Gastrocnemius medialis (tissue), 4 donors: ENCODE results near the gene MYL6B. TPM values are rescaled to one million over a fixed set of nuclear protein-coding genes. Genes with fewer than 3 reads are reported as not detected.

Source experiments
- ATAC-seq, 2 donors: fragments of 150-250 bp; one replicate each; pipeline ENCODE4 v1.9.1; 2016
- DNase-seq, 2 donors: peaks; one replicate each; pipeline ENCODE4 v3.0.0-alpha.2; 2019
- H3K27ac ChIP-seq, 4 donors: fragments of 200-600 bp; sonication (generic); 1 replicate in 1 of 4; 2 replicates in 3 of 4; pipeline ENCODE4 v1.5.1; 2016 to 2018; ENCODE audit warnings: mild to moderate bottlenecking in 2 of 4, moderate library complexity in 1 of 4
- H3K27me3 ChIP-seq, 3 donors: fragments of 200-600 bp; sonication (generic) in 2 of 3; 1 replicate in 1 of 3; 2 replicates in 2 of 3; pipeline versions ENCODE4 v1.5.1 to v1.6.0; 2016 to 2019; ENCODE audit warnings: mild to moderate bottlenecking in 1 of 3, moderate library complexity in 1 of 3
- H3K36me3 ChIP-seq, 2 donors: fragments of 200-600 bp; sonication (generic) in 1 of 2; one replicate each; pipeline ENCODE4 v1.5.1; 2017 to 2018
- H3K4me1 ChIP-seq, 2 donors: fragments of 200-600 bp; sonication (generic) in 1 of 2; one replicate each; pipeline ENCODE4 v1.5.1; 2016 to 2017; ENCODE audit warnings: mild to moderate bottlenecking in 2 of 2
- H3K4me3 ChIP-seq, 4 donors: fragments of 200-600 bp; sonication (generic) in 3 of 4; 1 replicate in 1 of 4; 2 replicates in 3 of 4; pipeline ENCODE4 v1.5.1; 2016 to 2019; ENCODE audit warnings: mild to moderate bottlenecking in 2 of 4
- H3K9me3 ChIP-seq, 3 donors: fragments of 200-600 bp; sonication (generic) in 2 of 3; 1 replicate in 1 of 3; 2 replicates in 2 of 3; pipeline ENCODE4 v1.5.1; 2016 to 2019
- CTCF ChIP-seq, 5 experiments: fragments of 450-650 bp in 3 of 5; fragments of 200-600 bp in 2 of 5; sonication (generic) in 2 of 5; IDR thresholded peaks in 4 of 5; conservative IDR thresholded peaks in 1 of 5; 1 replicate in 4 of 5; 2 replicates in 1 of 5; pipeline ENCODE4 v1.5.1; 2016 to 2019; ENCODE audit warnings: antibody characterized with exemption in 5 of 5, mild to moderate bottlenecking in 3 of 5, moderate library complexity in 3 of 5
- POLR2A ChIP-seq, 2 donors: fragments of 450-650 bp; IDR thresholded peaks; one replicate each; pipeline ENCODE4 v1.6.1; 2017; ENCODE audit warnings: antibody characterized with exemption in 2 of 2, mild to moderate bottlenecking in 2 of 2, moderate library complexity in 2 of 2
- in situ Hi-C, 4 donors: fragments of 200-750 bp; cut with MboI; loops; one replicate each; pipeline versions ENCODE4 v1.15.0 to v1.8.0; 2017; ENCODE audit warnings: low sequenced_read_pairs in 4 of 4
- intact Hi-C: fragments of 100-400 bp; cut with DNase I; formaldehyde crosslinking; loops from one replicate; pipeline ENCODE4 v1.15.1; 2023; ENCODE audit warnings: low total_unique reads
- total RNA-seq, 4 donors: library from RNA; depleted of rRNA; stranded (reverse); fragments of >200 nt; gene quantifications; one replicate each; pipeline versions ENCODE4 v1.1.0 to v1.2.3, GENCODE V29; 2016

MYL6B gene
- total RNA-seq, 4 donors from 2014 or later = 159 to 334 (median 198) TPM

GRCh38 chr12:56158926-56159461 lies 6.6 kb downstream of the MYL6B start:
- H3K36me3 ChIP-seq = peaks cover 0 to 47% of the 10 kb centered on the region in 2 donors
- H3K27me3 ChIP-seq = no peaks in the 10 kb centered on the region
- ATAC-seq (peak; percentile 51 to 75), DNase-seq (peak; percentile 78 to 95)
- H3K4me3 ChIP-seq = peak overlapping the region; percentile 68 to 93 (median 80)
- intact Hi-C loops (loop anchor here (1.0 to 2.0 kb wide), 5 partner anchors 30 to 477 kb away; partner anchors contain the start of genes SMARCC2 and ZC3H10), in situ Hi-C loops (no loop called here)
- peak; percentile 40 to 53 for TF ChIP-seq POLR2A (IDR thresholded peaks at IDR 0.05)
- TF ChIP-seq CTCF (IDR thresholded peaks at IDR 0.05 in 4 of 5, conservative IDR thresholded peaks at IDR 0.05 in 1 of 5) = no peak
- no peaks in the 10 kb centered on the region for H3K9me3 ChIP-seq
- peaks cover 28 to 44% of the 10 kb centered on the region in 2 donors for H3K4me1 ChIP-seq
- H3K27ac ChIP-seq = peak overlapping the region; percentile 87 to 97 (median 96)

GRCh38 chr12:56159482-56160192 lies 7.2 kb downstream of the MYL6B start:
- no peaks in the 10 kb centered on the region for H3K9me3 ChIP-seq
- H3K4me3 ChIP-seq = peak overlapping the region; percentile 68 to 93 (median 80)
- in situ Hi-C loops = no loop called here
- no peak for TF ChIP-seq CTCF (IDR thresholded peaks at IDR 0.05 in 4 of 5, conservative IDR thresholded peaks at IDR 0.05 in 1 of 5)
- TF ChIP-seq POLR2A (IDR thresholded peaks at IDR 0.05) = no peak
- ATAC-seq = no peak
- H3K27me3 ChIP-seq = no peaks in the 10 kb centered on the region
- H3K27ac ChIP-seq = peak overlapping the region; percentile 87 to 97 (median 96)
- peaks cover 0 to 53% of the 10 kb centered on the region in 2 donors for H3K36me3 ChIP-seq
- peaks cover 28 to 44% of the 10 kb centered on the region in 2 donors for H3K4me1 ChIP-seq
- intact Hi-C loops = loop anchor here (2.0 kb wide), 3 partner anchors 29 to 63 kb away; partner anchors contain the start of genes SMARCC2 and ZC3H10
- no peak for DNase-seq

GRCh38 chr12:56160193-56160763 lies 7.9 kb downstream of the MYL6B start:
- peaks cover 28 to 44% of the 10 kb centered on the region in 2 donors for H3K4me1 ChIP-seq
- no peaks in the 10 kb centered on the region for H3K9me3 ChIP-seq
- H3K27me3 ChIP-seq = no peaks in the 10 kb centered on the region
- ATAC-seq (no peak), DNase-seq (no peak)
- TF ChIP-seq POLR2A (IDR thresholded peaks at IDR 0.05) (no peak), CTCF (IDR thresholded peaks at IDR 0.05 in 4 of 5, conservative IDR thresholded peaks at IDR 0.05 in 1 of 5) (no peak)
- peaks cover 0 to 60% of the 10 kb centered on the region in 2 donors for H3K36me3 ChIP-seq
- intact Hi-C loops (no loop called here), in situ Hi-C loops (no loop called here)
- H3K4me3 ChIP-seq = peak overlapping the region; percentile 68 to 93 (median 80)
- H3K27ac ChIP-seq = peak overlapping the region; percentile 87 to 97 (median 96)

- Histone ChIP-seq H3K27ac (peak overlapping the region; percentile 87 to 97 (median 96)), H3K4me1 (peaks cover 28 to 44% of the 10 kb centered on the region in 2 donors), H3K4me3 (peak overlapping the region; percentile 68 to 93 (median 80)), H3K36me3 (peaks cover 0 to 68% of the 10 kb centered on the region in 2 donors), H3K9me3 (no peaks in the 10 kb centered on the region), H3K27me3 (no peaks in the 10 kb centered on the region)
- ATAC-seq (no peak), DNase-seq (no peak)
- intact Hi-C loops (no loop called here), in situ Hi-C loops (no loop called here)
- TF ChIP-seq CTCF (IDR thresholded peaks at IDR 0.05 in 4 of 5, conservative IDR thresholded peaks at IDR 0.05 in 1 of 5) (no peak), POLR2A (IDR thresholded peaks at IDR 0.05) (no peak)
These were observed 8.7 kb downstream of the MYL6B start for GRCh38 chr12:56160894-56161689.
